Skeletal muscle tissue (tissue), 4 donors: ENCODE measurements around the gene LYRM9. TPM values are rescaled to one million over a fixed set of nuclear protein-coding genes. Genes with fewer than 3 reads are reported as not detected.
"Not testable (repeated sequence)": the region's sequence is repeated elsewhere in the genome, so short reads cannot be mapped to it uniquely, and the experiment has no call there.

Source experiments
- H3K27ac ChIP-seq: one replicate; pipeline ENCODE4 v1.7.0; 2013; ENCODE audit warnings: mild to moderate bottlenecking, low read depth, low read length, inconsistent platforms
- H3K27me3 ChIP-seq, 3 donors: one replicate each; pipeline ENCODE4 v1.7.0; 2013; ENCODE audit warnings: low read length in 3 of 3; ENCODE audit not compliant: control insufficient read depth in 3 of 3, insufficient read depth in 3 of 3
- H3K36me3 ChIP-seq, 3 donors: one replicate each; pipeline ENCODE4 v1.7.0; 2013; ENCODE audit warnings: low read length in 3 of 3; ENCODE audit not compliant: control insufficient read depth in 3 of 3, insufficient read depth in 3 of 3
- H3K4me1 ChIP-seq, 3 donors: one replicate each; pipeline ENCODE4 v1.7.0; 2013; ENCODE audit warnings: low read length in 3 of 3, mild to moderate bottlenecking in 3 of 3; ENCODE audit not compliant: control insufficient read depth in 3 of 3, insufficient read depth in 3 of 3
- H3K4me3 ChIP-seq, 3 donors: one replicate each; pipeline ENCODE4 v1.7.0; 2013; ENCODE audit warnings: low read length in 3 of 3
- H3K9ac ChIP-seq, 3 donors: one replicate each; pipeline ENCODE4 v1.7.0; 2013; ENCODE audit warnings: low read length in 3 of 3, mild to moderate bottlenecking in 3 of 3, moderate library complexity in 2 of 3, low read depth in 1 of 3
- H3K9me3 ChIP-seq, 3 donors: one replicate each; pipeline ENCODE4 v1.7.0; 2013; ENCODE audit warnings: low read length in 3 of 3; ENCODE audit not compliant: control insufficient read depth in 3 of 3
- total RNA-seq: library from RNA; depleted of rRNA; stranded (reverse); fragments of >200 nt; gene quantifications from one replicate; pipeline ENCODE4 v1.2.3, GENCODE V29; 2014
- donor health status: Osteomylitis.

LYRM9 gene
- total RNA-seq, 1 donor from 2014 or later = 5.2 TPM

DNA sequence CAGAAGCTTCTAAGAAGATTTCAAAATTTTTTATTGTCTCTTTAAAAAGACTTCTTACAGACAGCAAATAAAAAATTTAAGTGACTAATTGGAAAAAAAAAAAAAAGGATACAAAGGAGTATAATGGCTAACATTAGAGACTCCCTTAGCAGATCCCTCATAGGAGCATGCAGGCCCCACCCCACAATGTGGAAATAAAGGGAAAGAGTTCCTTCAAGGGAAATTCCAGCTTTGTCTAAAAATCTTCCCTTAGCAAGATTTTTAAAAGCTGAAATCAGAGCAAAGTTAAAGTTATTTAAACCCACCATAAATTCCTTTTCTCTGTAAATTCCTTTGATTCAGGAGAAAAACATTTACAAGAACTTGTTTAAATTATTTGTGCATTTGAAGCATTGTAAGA, 60.3 kb downstream of the LYRM9 start:
- H3K27me3 ChIP-seq = no peaks in the 10 kb centered on the region

DNA sequence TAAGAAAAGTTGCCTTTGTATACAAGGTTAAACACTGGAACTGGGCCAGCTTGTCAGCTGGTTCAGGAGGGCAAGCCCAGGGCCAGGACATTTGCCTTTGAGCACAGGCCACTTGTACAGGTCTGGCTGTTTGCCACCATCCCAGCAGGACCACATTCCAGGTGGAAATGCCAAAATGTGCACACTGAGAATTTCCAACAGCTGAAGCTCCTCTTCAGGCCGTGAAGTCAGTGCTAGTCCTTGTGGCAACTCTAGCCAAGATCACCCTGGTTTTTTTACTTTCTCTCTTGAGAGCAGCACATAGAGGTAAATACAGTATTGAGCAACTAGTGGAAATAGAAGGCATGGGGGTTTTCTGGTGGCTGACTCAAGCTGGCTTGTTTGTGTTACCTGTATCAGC, 63.3 kb downstream of the LYRM9 start:
- not testable (repeated sequence) for H3K9ac ChIP-seq, H3K27ac ChIP-seq, H3K9me3 ChIP-seq, H3K4me1 ChIP-seq, H3K27me3 ChIP-seq, H3K36me3 ChIP-seq, H3K4me3 ChIP-seq

More for the DNA sequence above, 60.3 kb downstream of the LYRM9 start:
- H3K9ac ChIP-seq = no peak overlapping the region
- H3K9me3 ChIP-seq = no peaks in the 10 kb centered on the region
- H3K36me3 ChIP-seq = no peaks in the 10 kb centered on the region
- H3K27ac ChIP-seq = no peak overlapping the region
- no peak overlapping the region for H3K4me3 ChIP-seq
- H3K4me1 ChIP-seq = no peaks in the 10 kb centered on the region

DNA sequence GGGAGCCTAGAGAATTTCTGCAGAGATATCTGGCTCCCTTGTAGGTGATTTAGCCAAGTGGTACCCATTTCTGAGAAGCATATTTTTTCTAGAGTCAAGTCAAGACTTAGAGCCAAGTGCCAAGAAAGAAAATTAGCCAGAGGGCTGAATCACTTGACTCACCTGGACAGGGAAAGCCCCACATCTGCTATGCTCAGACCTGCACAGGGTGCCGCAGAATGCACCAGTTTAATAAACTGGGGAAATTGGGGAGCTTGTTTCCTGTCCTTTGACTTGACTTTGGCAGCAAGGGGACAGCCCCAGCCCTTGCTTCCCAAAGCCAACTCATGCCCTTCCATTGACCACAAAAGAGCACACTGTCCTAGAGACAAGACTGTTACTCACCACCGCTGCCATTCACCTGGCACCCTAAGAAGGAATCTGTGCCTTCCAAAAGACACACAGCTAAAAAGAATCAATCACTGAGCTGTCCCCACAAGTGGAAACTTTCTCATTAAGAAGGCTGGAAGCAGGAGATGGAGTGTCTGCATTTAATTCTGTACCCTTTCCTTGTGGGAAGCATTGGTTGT, 63.9 kb downstream of the LYRM9 start:
- not testable (repeated sequence) for H3K27ac ChIP-seq, H3K4me3 ChIP-seq, H3K4me1 ChIP-seq

More for the DNA sequence above, 63.9 kb downstream of the LYRM9 start:
- H3K9me3 ChIP-seq, H3K9ac ChIP-seq, H3K36me3 ChIP-seq, H3K27me3 ChIP-seq: not testable (repeated sequence)

Other genes starting within 250 kb of the LYRM9 start
- 1.0 TPM for gene NOS2, start 92.8 kb downstream of the LYRM9 start, total RNA-seq
- 14.6 TPM for gene NLK, start 149.3 kb upstream of the LYRM9 start, total RNA-seq